Panc1 (cell line): ENCODE data around the gene PKIB. TPM values are rescaled to one million over a fixed set of nuclear protein-coding genes. Genes with fewer than 3 reads are reported as not detected.

Source experiments
- ATAC-seq: fragments of 200-7000 bp; cut with Tn5 transposase; 2 replicates; pipeline ENCODE4 v1.9.1; 2020; ENCODE audit warnings: mild to moderate bottlenecking, moderate library complexity
- BruUV-seq: library from RNA; stranded (reverse); fragments of 400-500 nt; replicated peaks from 2 replicates; lab custom pipeline; 2021; lab: Mats Ljungman, UMichigan
- CTCF ChIA-PET: fragments of 300-600 bp; sonication (Branson Sonifier 250); formaldehyde crosslinking; loops from one replicate; lab custom pipeline; 2022; ENCODE audit warnings: antibody characterized with exemption; lab: Charles Lee
- POLR2A ChIA-PET: fragments of 300-600 bp; sonication (Branson Sonifier 250); formaldehyde crosslinking; loops from one replicate; lab custom pipeline; 2022; ENCODE audit warnings: antibody characterized with exemption; lab: Charles Lee
- DNase-seq: peaks from one replicate; pipeline ENCODE4 v3.0.0-alpha.2; 2010; ENCODE audit warnings: low read depth, low spot score
- H3K27ac ChIP-seq: 2 replicates; pipeline ENCODE4 v1.5.1; 2011; ENCODE audit warnings: mild to moderate bottlenecking, low read length, inconsistent platforms
- H3K27me3 ChIP-seq: fragments of 200-500 bp; sonication (Bioruptor generic); 2 replicates; pipeline ENCODE4 v1.6.0; 2014; ENCODE audit warnings: low read length, inconsistent platforms; ENCODE audit not compliant: control insufficient read depth, insufficient read depth
- H3K36me3 ChIP-seq: fragments of 200-500 bp; sonication (Bioruptor generic); 2 replicates; pipeline ENCODE4 v1.5.1; 2014; ENCODE audit warnings: inconsistent platforms, mild to moderate bottlenecking, low read length, moderate library complexity; ENCODE audit not compliant: control insufficient read depth, insufficient read depth
- H3K4me1 ChIP-seq: 2 replicates; pipeline ENCODE4 v1.5.1; 2011; ENCODE audit warnings: inconsistent platforms, mild to moderate bottlenecking, low read length, moderate library complexity; ENCODE audit not compliant: control insufficient read depth, insufficient read depth
- H3K4me3 ChIP-seq, 2 experiments: 2 replicates each; pipeline ENCODE4 v1.5.1; 2011 to 2012; ENCODE audit warnings: low read depth in 2 of 2, low read length in 2 of 2, mild to moderate bottlenecking in 2 of 2, inconsistent platforms in 1 of 2, moderate library complexity in 1 of 2
- H3K9me3 ChIP-seq: fragments of 200-500 bp; sonication (Bioruptor generic); 2 replicates; pipeline ENCODE4 v1.5.1; 2014; ENCODE audit warnings: low read depth, mild to moderate bottlenecking, inconsistent platforms, low read length, moderate library complexity; ENCODE audit not compliant: control insufficient read depth, insufficient read depth
- CTCF ChIP-seq: fragments of 450-650 bp; IDR thresholded peaks from 2 replicates; pipeline ENCODE4 v1.5.1; 2017; ENCODE audit warnings: mild to moderate bottlenecking
- POLR2AphosphoS5 ChIP-seq: IDR thresholded peaks from 2 replicates; pipeline ENCODE4 v1.6.1; 2012; ENCODE audit warnings: mild to moderate bottlenecking, low read depth, low read length, moderate library complexity
- REST ChIP-seq, 2 experiments: IDR thresholded peaks; 2 replicates each; pipeline ENCODE4 v1.6.1; 2011 to 2012; ENCODE audit warnings: low read depth in 2 of 2, control low read depth in 1 of 2, low read length in 1 of 2, mild to moderate bottlenecking in 1 of 2, moderate library complexity in 1 of 2; ENCODE audit not compliant: insufficient read depth in 1 of 2
- SIN3A ChIP-seq: IDR thresholded peaks from 2 replicates; pipeline ENCODE4 v1.6.1; 2012; ENCODE audit warnings: low read depth, mild to moderate bottlenecking, low read length, moderate library complexity, borderline replicate concordance; ENCODE audit not compliant: insufficient read depth
- TCF7L2 ChIP-seq: IDR thresholded peaks from 2 replicates; pipeline ENCODE4 v1.6.1; 2011; ENCODE audit warnings: mild to moderate bottlenecking, low read depth, low read length, inconsistent platforms
- in situ Hi-C: cut with HindIII; loops from 2 replicates; pipeline ENCODE4 v1.10.0; 2016; ENCODE audit warnings: low sequenced_read_pairs, low pct_unique_long_range_greater_than_20kb
- intact Hi-C: fragments of 100-400 bp; cut with micrococcal nuclease; formaldehyde crosslinking; loops from one replicate; pipeline ENCODE4 v1.10.0; 2022; ENCODE audit not compliant: unreplicated experiment
- total RNA-seq: library from RNA; stranded (reverse); gene quantifications from one replicate; pipeline ENCODE4 v1.2.1, GENCODE V29; 2021; ENCODE audit not compliant: unreplicated experiment

PKIB gene
- total RNA-seq, 1 experiment from 2014 or later, result 1.1 TPM

- in situ Hi-C loops (no loop called here), intact Hi-C loops (no loop called here)
- no peak overlapping the region for H3K27ac ChIP-seq
- ATAC-seq, result no peak
- DNase-seq, result no peak
- CTCF ChIA-PET, result no interaction called here
- TF ChIP-seq REST (IDR thresholded peaks at IDR 0.05; ENCODE audit: insufficient read depth in 1 of 2, low read depth in 2 of 2, low read length in 1 of 2) (no peak), POLR2AphosphoS5 (no peak), TCF7L2 (no peak), SIN3A (no peak)
- H3K4me1 ChIP-seq, result no peaks in the 10 kb centered on the region
- H3K4me3 ChIP-seq, result no peak overlapping the region
- H3K36me3 ChIP-seq, result no peaks in the 10 kb centered on the region
- POLR2A ChIA-PET, result no interaction called here
- H3K27me3 ChIP-seq, result no peaks in the 10 kb centered on the region
- BruUV-seq, result no TSS peak
- no peaks in the 10 kb centered on the region for H3K9me3 ChIP-seq
Measured at GRCh38 chr6:122681705-122682104, 71.5 kb downstream of the PKIB start.

GRCh38 chr6:122683989-122684651, 73.9 kb downstream of the PKIB start:
- Histone ChIP-seq H3K27ac (no peak overlapping the region), H3K9me3 (no peaks in the 10 kb centered on the region), H3K27me3 (no peaks in the 10 kb centered on the region), H3K36me3 (no peaks in the 10 kb centered on the region), H3K4me1 (no peaks in the 10 kb centered on the region), H3K4me3 (no peak overlapping the region)
- in situ Hi-C loops (no loop called here), intact Hi-C loops (no loop called here)
- ChIA-PET POLR2A (no interaction called here), CTCF (no interaction called here)
- no TSS peak for BruUV-seq
- ATAC-seq, result no peak
- TF ChIP-seq CTCF (no peak), SIN3A (no peak), REST (IDR thresholded peaks at IDR 0.05; ENCODE audit: insufficient read depth in 1 of 2, low read depth in 2 of 2, low read length in 1 of 2) (no peak), TCF7L2 (no peak), POLR2AphosphoS5 (no peak)
- DNase-seq, result no peak
